T47D (cell line): Measurements from ENCODE around the gene CTSH.

Experiments used
- DNase-seq, 2 experiments: peaks; one replicate each; pipeline versions ENCODE4 v3.0.0 to v3.0.0-alpha.2; 2011 to 2012; ENCODE audit warnings: low read depth in 1 of 2, low spot score in 1 of 2
- JUND ChIP-seq: IDR thresholded peaks from 2 replicates; pipeline ENCODE4 v1.6.1; 2012; ENCODE audit warnings: low read depth
- in situ Hi-C: cut with HindIII; loops from 2 replicates; pipeline ENCODE4 v1.10.0; 2016; ENCODE audit warnings: low sequenced_read_pairs, low pct_unique_long_range_greater_than_20kb

CTSH gene

DNA sequence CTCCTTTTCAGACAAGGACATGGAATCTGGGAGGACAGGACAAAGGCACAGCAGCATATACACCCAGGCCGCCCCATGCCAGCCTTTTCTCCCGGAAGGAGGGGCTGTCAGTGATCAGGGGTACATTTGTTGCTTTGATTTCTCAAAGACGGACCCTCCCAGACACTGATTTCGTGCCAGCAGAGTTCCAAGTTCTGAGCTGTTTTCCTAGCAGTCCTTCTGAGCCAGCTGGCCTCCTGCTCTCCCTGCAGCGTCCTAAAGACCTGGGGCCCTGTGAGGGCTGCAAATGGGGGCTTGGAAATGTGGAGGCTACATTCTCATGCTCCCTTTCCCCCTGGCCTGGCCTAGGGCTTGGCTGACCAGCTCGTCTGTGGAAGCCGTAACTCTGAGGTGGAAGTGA is 22.3 kb downstream of the CTSH start:
- no peak for DNase-seq
- no peak for TF ChIP-seq JUND
- in situ Hi-C loops, result no loop called here

DNA sequence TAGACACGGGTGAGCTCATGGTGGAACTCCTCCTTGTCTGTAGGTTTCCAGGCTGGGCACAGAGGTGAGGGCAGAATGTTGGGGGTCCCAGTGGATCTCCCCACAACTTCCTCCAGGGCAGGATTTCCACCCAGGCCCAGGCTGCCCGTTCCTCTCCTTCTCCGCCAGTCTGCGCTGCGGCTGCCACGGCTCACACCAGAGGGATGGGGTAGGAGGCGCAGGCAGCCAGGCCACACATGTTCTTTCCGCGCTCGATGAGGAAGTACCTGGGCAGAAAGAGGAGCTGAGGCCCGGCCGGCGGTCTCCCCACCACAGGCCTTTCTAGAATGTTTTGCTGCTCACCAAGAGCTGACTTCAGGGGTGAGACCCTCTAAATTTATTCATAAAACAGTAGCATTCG is 22.9 kb downstream of the CTSH start:
- no peak for DNase-seq
- TF ChIP-seq JUND, result no peak
- in situ Hi-C loops, result no loop called here

DNA sequence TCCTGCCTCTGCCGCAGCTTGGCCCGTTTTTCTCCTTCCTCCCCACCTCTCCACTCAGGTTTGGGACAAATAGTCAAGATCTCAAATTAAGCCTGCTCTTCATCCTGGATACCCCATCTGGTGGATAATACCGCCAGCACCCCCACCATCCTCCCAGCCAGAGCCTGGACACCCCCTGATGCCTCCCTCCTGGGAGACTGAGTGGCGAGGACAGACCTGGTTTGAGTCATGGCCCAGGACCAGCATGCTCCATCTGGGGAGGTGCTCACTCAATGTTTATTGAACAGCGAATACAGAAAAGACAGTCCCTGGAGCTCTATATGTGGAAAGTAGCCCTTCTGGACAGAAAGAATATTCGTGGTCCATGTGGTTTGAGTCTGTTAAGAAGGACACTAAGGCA is 23.3 kb downstream of the CTSH start:
- TF ChIP-seq JUND, result no peak
- in situ Hi-C loops, result no loop called here
- DNase-seq, result no peak

DNA sequence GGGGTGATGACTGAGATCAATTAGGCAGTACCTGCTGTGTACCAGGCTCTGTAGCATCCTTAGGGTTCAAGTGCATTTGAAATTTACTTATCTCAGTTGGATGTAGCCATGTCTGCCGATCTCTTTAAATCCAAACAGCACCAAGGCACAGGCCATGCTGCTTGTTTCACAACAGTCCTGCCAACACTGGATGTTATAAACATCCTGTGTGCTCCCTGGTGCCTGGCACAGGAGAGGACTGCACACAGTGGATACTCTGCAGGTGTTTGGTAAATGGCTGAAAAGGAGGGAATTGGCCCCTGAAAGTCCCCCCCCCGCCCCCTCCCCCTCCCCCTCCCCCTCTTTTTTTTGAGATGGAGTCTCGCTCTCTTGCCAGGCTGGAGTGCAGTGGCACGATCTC is 27.0 kb downstream of the CTSH start:
- no peak for DNase-seq
- TF ChIP-seq JUND, result no peak
- in situ Hi-C loops, result no loop called here

DNA sequence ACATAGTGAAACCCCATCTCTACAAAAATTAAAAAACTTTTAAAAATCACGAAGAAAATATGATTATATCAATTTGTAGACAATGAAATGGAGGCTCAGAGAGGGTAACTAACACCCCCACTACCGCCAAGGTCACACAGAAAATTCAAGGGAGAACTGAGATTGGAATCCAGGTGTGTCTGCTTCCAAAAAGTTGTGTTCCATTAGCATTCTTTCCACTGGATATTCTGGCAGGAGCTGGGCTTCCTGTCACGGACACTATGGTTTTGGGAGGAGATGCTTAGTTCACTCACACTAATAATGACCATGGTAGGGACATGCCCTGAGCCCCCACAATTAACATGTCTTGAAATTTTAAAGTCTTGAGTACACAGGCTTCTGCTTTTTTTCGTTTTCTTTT is 28.8 kb downstream of the CTSH start:
- no peak for TF ChIP-seq JUND
- no peak for DNase-seq
- in situ Hi-C loops, result no loop called here

DNA sequence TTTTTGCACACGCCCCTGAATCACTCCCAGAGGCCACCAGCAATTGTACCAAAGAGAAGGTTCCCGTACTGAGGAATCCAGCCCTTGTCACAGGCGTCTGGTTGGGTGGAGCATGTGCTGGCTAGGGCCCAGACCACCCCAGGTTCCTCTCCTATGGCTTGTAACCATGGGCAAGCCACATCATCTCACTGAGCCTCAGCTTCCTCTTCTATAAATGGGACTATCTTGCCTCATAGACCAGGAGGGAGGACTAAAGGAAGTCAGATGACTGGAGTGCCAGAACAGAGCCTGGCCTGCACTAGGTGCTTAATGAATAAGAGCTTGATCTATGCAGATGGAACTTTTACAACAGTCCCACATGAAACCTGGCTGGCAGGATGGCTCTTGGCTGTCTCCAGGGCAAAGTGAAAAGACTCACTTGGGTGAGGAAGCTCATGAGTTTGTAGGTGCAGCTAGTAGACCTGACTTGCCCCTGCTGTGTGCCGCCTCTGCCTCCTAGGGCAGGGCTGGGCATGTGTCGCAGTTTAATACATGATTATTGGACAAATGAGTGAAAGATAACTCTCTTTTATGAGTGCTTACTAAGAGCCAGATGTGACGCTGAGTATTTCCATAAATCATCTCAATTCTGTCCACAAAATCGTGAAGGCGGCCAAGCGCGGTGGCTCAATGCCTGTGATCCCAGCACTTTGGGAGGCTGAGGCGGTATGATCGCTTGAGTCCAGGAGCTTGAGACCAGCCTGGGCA is 29.3 kb downstream of the CTSH start:
- in situ Hi-C loops, result no loop called here

DNA sequence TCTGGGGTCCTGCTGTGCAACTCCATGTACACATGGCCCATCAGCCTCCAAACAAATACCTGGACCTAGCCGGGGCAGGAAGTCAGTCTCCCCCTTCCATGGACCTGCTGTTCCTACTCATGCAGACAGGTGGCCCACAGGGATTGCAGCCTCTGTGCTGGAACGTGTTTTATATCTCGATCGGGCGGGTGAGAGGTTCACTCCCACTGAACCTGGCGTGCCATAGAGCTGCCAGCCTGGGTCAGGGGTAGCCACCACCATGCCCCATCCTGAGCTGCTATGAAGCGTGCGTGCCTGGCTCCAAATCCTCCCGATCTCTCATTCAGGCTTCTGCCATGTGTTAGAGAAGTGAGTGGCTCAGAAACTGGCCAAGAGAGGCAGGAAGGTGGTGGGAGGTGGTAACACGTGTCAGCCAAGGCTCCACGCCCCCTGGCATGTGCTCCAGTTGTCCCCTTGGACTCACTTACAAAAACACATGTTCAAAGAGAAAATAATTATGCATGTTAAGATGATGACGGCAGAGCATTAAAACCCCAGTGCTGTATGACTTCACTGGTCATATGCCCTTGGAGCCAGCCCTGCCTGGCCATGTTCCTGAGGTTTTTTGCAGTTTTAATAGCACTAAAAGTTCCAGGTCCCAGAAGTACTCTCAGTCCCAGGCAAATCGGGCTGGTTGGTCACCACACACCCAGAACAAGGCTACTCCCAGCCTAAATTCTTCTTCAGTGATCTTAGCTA is 30.6 kb downstream of the CTSH start:
- DNase-seq, result peak in 1 of 2 experiments; percentile 38

More for the DNA sequence above, 29.3 kb downstream of the CTSH start:
- no peak for DNase-seq
- no peak for TF ChIP-seq JUND

DNA sequence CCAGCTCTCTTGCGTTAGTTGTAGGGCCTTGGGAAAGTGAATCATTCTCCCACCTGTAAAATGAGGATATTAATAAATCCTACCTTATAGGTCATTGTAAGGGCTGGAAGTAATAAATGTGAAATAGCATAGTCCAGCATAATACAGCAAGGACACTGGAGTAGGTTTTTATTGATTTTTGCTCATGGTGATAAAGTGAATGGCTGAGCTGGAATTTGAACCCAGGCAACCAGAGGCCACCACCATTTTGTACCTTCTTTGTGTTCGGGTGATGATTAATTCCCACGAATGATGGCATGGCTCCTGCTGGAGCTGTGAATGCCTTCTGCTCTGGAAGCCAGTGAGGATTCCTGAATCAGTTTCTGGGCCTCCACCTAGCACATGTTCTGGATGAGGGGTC is 31.8 kb downstream of the CTSH start:
- no peak for DNase-seq
- TF ChIP-seq JUND, result no peak
- in situ Hi-C loops, result no loop called here

More for the DNA sequence above, 30.6 kb downstream of the CTSH start:
- TF ChIP-seq JUND, result no peak
- in situ Hi-C loops, result no loop called here

DNA sequence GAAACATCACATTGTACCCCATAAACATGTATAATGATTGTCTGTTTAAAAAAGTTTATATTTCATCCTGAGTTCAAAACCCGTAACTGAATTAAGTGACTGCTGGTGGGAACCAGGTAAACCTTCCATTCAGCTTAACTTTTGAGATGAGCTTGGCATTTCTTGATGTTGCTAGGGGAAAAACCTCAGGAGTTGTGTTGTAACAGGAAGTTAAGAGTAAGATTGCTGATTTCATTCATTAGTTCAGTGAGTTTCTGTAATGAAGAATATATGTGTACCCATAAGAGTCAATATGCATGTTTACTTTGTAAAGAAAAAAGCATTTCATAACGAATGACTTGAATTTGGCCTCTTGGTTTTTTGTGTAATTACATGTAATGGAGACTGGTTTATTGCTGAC is 32.5 kb downstream of the CTSH start:
- in situ Hi-C loops, result no loop called here
- TF ChIP-seq JUND, result no peak
- DNase-seq, result no peak

DNA sequence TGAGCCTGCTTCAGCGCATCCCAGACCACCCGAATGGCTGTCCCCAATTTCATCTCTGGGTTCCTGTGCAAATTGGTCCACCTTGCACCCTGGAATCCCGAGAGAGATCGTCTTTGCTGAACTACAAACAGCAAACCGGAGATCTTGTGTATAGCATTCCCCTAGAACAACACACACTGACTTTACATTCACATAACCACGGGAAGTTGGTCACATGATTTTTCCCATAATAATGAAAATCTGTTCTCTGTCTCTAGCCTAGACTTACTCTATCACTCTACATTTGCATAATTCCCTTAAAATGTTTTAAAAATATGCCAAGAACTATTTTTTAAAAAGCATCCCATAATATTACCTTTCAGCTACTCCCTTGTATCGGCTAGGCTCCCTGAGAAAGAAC is 34.6 kb downstream of the CTSH start:
- in situ Hi-C loops, result no loop called here
- no peak for TF ChIP-seq JUND
- DNase-seq, result no peak

DNA sequence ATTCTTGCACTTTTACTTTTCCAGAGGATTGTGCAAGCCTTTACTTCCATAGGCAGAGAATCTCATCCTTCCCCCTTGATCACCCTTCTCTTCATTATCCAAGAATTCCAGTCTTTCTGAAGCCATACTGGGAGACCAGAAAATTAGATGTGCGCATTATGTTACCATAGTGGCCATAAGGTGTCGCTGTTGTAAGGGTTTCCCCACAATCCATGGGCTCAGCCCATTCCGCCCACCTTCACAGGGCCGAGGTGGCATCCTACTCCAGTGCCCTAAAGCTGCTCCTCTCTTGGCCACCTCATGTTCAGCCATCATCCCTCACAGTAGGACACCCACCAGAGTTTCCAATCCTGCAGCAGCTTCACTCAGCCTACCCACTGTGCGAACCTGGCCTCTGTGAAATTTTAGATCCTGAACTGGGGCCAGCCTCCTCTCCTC is 35.0 kb downstream of the CTSH start:
- DNase-seq, result peak in 1 of 2 experiments; percentile 64
- no peak for TF ChIP-seq JUND
- in situ Hi-C loops, result no loop called here

DNA sequence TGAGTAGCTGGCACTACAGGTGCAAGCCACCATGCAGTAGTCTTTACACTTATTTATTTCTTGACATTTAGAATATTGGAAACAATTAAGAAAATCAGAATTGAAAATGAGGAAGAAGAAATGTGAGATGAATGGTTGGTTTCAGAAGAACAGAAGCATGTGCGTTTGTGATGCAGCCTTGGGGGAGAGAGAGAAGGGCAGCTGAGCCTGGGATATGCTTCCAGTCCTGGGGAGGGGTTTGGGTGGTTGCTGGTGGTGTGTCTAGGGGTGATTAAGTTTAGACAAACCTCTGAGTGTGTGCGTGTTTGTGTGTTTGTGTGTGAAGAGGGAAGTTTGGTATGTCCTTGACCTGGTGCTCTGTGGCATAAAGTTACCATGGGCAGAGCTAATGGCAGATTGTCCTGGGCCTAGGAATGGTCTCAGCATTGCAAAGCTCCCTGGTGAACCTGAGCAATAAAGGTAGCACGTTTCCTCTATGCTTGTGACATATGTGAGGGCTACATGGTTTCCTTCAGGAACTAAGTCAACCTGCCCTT is 35.6 kb downstream of the CTSH start:
- no peak for DNase-seq
- in situ Hi-C loops, result no loop called here
- no peak for TF ChIP-seq JUND

DNA sequence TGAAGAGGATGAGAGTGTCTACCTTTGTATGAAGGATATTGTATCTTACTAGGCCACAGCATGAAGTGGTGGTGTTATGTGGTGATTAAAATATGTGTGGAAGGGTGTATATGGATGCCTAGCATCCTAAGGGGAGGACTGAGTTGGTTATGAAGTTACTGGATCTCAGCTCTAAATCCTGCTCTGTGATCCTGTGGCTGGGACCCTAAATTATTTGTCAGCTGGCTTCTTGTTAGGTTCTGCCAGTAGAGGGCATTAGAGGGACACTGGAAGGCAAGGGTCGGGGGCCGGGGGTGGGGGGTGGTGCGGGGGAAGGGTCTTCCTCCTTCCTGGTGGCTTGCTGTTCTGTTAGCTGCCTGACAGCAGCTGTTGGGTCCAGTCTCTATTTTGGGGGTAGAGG is 37.3 kb downstream of the CTSH start:
- no peak for DNase-seq
- in situ Hi-C loops, result no loop called here

DNA sequence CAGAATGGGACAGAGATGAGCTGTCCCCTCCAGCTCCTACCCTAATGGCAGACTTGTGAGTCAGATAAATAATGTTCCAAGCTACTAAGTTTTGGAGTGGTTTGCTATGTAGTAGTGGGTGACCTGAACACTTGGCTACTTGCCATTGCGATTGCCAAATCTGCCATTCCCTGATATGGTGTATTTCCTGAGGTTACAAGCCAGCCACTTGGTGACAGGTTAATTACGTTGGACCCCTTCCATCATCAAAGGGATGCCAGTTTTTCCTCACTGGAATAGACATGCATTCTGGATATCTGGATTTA is 38.6 kb downstream of the CTSH start:
- TF ChIP-seq JUND, result no peak
- in situ Hi-C loops, result no loop called here
- DNase-seq, result no peak

More for the DNA sequence above, 37.3 kb downstream of the CTSH start:
- no peak for TF ChIP-seq JUND
